NB4 (cell line): ENCODE measurements around the gene IREB2.

ENCODE experiments used
- CTCF ChIP-seq: IDR thresholded peaks from one replicate; pipeline ENCODE4 v1.5.1; 2012; ENCODE audit warnings: low read depth, low read length
- MAX ChIP-seq: IDR thresholded peaks from 2 replicates; pipeline ENCODE4 v1.6.1; 2011; ENCODE audit warnings: low read depth, low read length
- MYC ChIP-seq: IDR thresholded peaks from 2 replicates; pipeline ENCODE4 v1.6.1; 2011; ENCODE audit warnings: low read depth, low read length
- POLR2A ChIP-seq: IDR thresholded peaks from 2 replicates; pipeline ENCODE4 v1.6.1; 2011; ENCODE audit warnings: mild to moderate bottlenecking; ENCODE audit not compliant: insufficient read length; ENCODE audit errors: extremely low read depth

GRCh38 chr15:78389322-78389721 is 48.7 kb upstream of the IREB2 start:
- TF ChIP-seq CTCF (no peak), MAX (no peak), POLR2A (no peak), MYC (no peak)
